ENCODE results near the gene MS4A18.

Gene MS4A18

GRCh38 chr11:60777572-60777971 is 53.1 kb downstream of the MS4A18 start:
- Histone ChIP-seq H3K27me3 (ENCODE audit: insufficient read depth, low read length) (no peaks in the 10 kb centered on the region), H3K4me1 (ENCODE audit: insufficient read depth, low read length) (no peaks in the 10 kb centered on the region), H3K27ac (ENCODE audit: low read depth, low read length) (no peak overlapping the region), H3K9me3 (ENCODE audit: insufficient read depth, low read depth, low read length) (no peaks in the 10 kb centered on the region), H3K36me3 (ENCODE audit: insufficient read depth, low read length) (no peaks in the 10 kb centered on the region), H3K4me3 (ENCODE audit: low read length) (no peak overlapping the region), H3K9ac (ENCODE audit: low read depth, low read length) (no peak overlapping the region)
- 79% methylated on average over 2 of the region's 2 CpGs for WGBS

- Histone ChIP-seq H3K9ac (ENCODE audit: low read depth, low read length) (no peak overlapping the region), H3K9me3 (ENCODE audit: insufficient read depth, low read depth, low read length) (no peaks in the 10 kb centered on the region), H3K27ac (ENCODE audit: low read depth, low read length) (no peak overlapping the region), H3K4me1 (ENCODE audit: insufficient read depth, low read length) (no peaks in the 10 kb centered on the region), H3K36me3 (ENCODE audit: insufficient read depth, low read length) (no peaks in the 10 kb centered on the region), H3K27me3 (ENCODE audit: insufficient read depth, low read length) (no peaks in the 10 kb centered on the region), H3K4me3 (ENCODE audit: low read length) (no peak overlapping the region)
- WGBS: 88% methylated on average over 2 of the region's 2 CpGs
Measured at GRCh38 chr11:60780065-60780464, 55.5 kb downstream of the MS4A18 start.

GRCh38 chr11:60780774-60781173 is 56.3 kb downstream of the MS4A18 start:
- Histone ChIP-seq H3K27ac (ENCODE audit: low read depth, low read length) (no peak overlapping the region), H3K27me3 (ENCODE audit: insufficient read depth, low read length) (no peaks in the 10 kb centered on the region), H3K4me1 (ENCODE audit: insufficient read depth, low read length) (no peaks in the 10 kb centered on the region), H3K36me3 (ENCODE audit: insufficient read depth, low read length) (no peaks in the 10 kb centered on the region), H3K9ac (ENCODE audit: low read depth, low read length) (no peak overlapping the region), H3K9me3 (ENCODE audit: insufficient read depth, low read depth, low read length) (no peaks in the 10 kb centered on the region), H3K4me3 (ENCODE audit: low read length) (no peak overlapping the region)

- Histone ChIP-seq H3K9me3 (ENCODE audit: insufficient read depth, low read depth, low read length) (no peaks in the 10 kb centered on the region), H3K36me3 (ENCODE audit: insufficient read depth, low read length) (no peaks in the 10 kb centered on the region), H3K27ac (ENCODE audit: low read depth, low read length) (no peak overlapping the region), H3K4me1 (ENCODE audit: insufficient read depth, low read length) (no peaks in the 10 kb centered on the region), H3K4me3 (ENCODE audit: low read length) (no peak overlapping the region), H3K27me3 (ENCODE audit: insufficient read depth, low read length) (no peaks in the 10 kb centered on the region), H3K9ac (ENCODE audit: low read depth, low read length) (no peak overlapping the region)
- WGBS: 85% methylated on average over 7 of the region's 7 CpGs
Measured at GRCh38 chr11:60781286-60781980, 56.9 kb downstream of the MS4A18 start.

- Histone ChIP-seq H3K9ac (ENCODE audit: low read depth, low read length) (no peak overlapping the region), H3K27me3 (ENCODE audit: insufficient read depth, low read length) (no peaks in the 10 kb centered on the region), H3K27ac (ENCODE audit: low read depth, low read length) (no peak overlapping the region), H3K4me3 (ENCODE audit: low read length) (no peak overlapping the region), H3K4me1 (ENCODE audit: insufficient read depth, low read length) (no peaks in the 10 kb centered on the region), H3K36me3 (ENCODE audit: insufficient read depth, low read length) (no peaks in the 10 kb centered on the region), H3K9me3 (ENCODE audit: insufficient read depth, low read depth, low read length) (no peaks in the 10 kb centered on the region)
- 94% methylated on average over 4 of the region's 4 CpGs for WGBS
Measured at GRCh38 chr11:60781981-60782316, 57.4 kb downstream of the MS4A18 start.

- no peaks in the 10 kb centered on the region for H3K27me3 ChIP-seq (ENCODE audit: insufficient read depth, low read length)
- no peaks in the 10 kb centered on the region for H3K36me3 ChIP-seq (ENCODE audit: insufficient read depth, low read length)
- H3K4me1 ChIP-seq (ENCODE audit: insufficient read depth, low read length): no peaks in the 10 kb centered on the region
- H3K27ac ChIP-seq (ENCODE audit: low read depth, low read length): no peak overlapping the region
- H3K9ac ChIP-seq (ENCODE audit: low read depth, low read length): no peak overlapping the region
- no peaks in the 10 kb centered on the region for H3K9me3 ChIP-seq (ENCODE audit: insufficient read depth, low read depth, low read length)
- 86% methylated on average over 12 of the region's 12 CpGs for WGBS
- H3K4me3 ChIP-seq (ENCODE audit: low read length): no peak overlapping the region
Measured at GRCh38 chr11:60782393-60783140, 58.0 kb downstream of the MS4A18 start.

- no peaks in the 10 kb centered on the region for H3K9me3 ChIP-seq (ENCODE audit: insufficient read depth, low read depth, low read length)
- no peaks in the 10 kb centered on the region for H3K36me3 ChIP-seq (ENCODE audit: insufficient read depth, low read length)
- 90% methylated on average over 8 of the region's 8 CpGs for WGBS
- H3K27ac ChIP-seq (ENCODE audit: low read depth, low read length): no peak overlapping the region
- H3K4me1 ChIP-seq (ENCODE audit: insufficient read depth, low read length): no peaks in the 10 kb centered on the region
- no peak overlapping the region for H3K9ac ChIP-seq (ENCODE audit: low read depth, low read length)
- H3K27me3 ChIP-seq (ENCODE audit: insufficient read depth, low read length): no peaks in the 10 kb centered on the region
- H3K4me3 ChIP-seq (ENCODE audit: low read length): no peak overlapping the region
Measured at GRCh38 chr11:60783141-60783484, 58.6 kb downstream of the MS4A18 start.

- H3K36me3 ChIP-seq (ENCODE audit: insufficient read depth, low read length): no peaks in the 10 kb centered on the region
- no peaks in the 10 kb centered on the region for H3K27me3 ChIP-seq (ENCODE audit: insufficient read depth, low read length)
- H3K27ac ChIP-seq (ENCODE audit: low read depth, low read length): no peak overlapping the region
- no peaks in the 10 kb centered on the region for H3K4me1 ChIP-seq (ENCODE audit: insufficient read depth, low read length)
- H3K4me3 ChIP-seq (ENCODE audit: low read length): no peak overlapping the region
- no peak overlapping the region for H3K9ac ChIP-seq (ENCODE audit: low read depth, low read length)
- WGBS: 90% methylated on average over 7 of the region's 7 CpGs
- H3K9me3 ChIP-seq (ENCODE audit: insufficient read depth, low read depth, low read length): no peaks in the 10 kb centered on the region
Measured at GRCh38 chr11:60783911-60784310, 59.4 kb downstream of the MS4A18 start.

- no peaks in the 10 kb centered on the region for H3K36me3 ChIP-seq (ENCODE audit: insufficient read depth, low read length)
- H3K27ac ChIP-seq (ENCODE audit: low read depth, low read length): no peak within 1 kb of the TSS
- H3K9ac ChIP-seq (ENCODE audit: low read depth, low read length): no peak within 1 kb of the TSS
- H3K4me3 ChIP-seq (ENCODE audit: low read length): no peak within 1 kb of the TSS
- 88% methylated on average over 9 of the region's 9 CpGs for WGBS
- no peaks in the 10 kb centered on the region for H3K9me3 ChIP-seq (ENCODE audit: insufficient read depth, low read depth, low read length)
- H3K27me3 ChIP-seq (ENCODE audit: insufficient read depth, low read length): no peaks in the 10 kb centered on the region
- no peaks in the 10 kb centered on the region for H3K4me1 ChIP-seq (ENCODE audit: insufficient read depth, low read length)
Measured at GRCh38 chr11:60785136-60785535, 60.6 kb downstream of the MS4A18 start, which contains the start of gene MS4A10. Gene MS4A10 (plus strand): TSS chr11:60785333. CDS start chr11:60790336, 5,003 bp downstream.

- WGBS: 79% methylated on average over 8 of the region's 8 CpGs
- Histone ChIP-seq H3K36me3 (ENCODE audit: insufficient read depth, low read length) (no peaks in the 10 kb centered on the region), H3K4me3 (ENCODE audit: low read length) (no peak overlapping the region), H3K9ac (ENCODE audit: low read depth, low read length) (no peak overlapping the region), H3K4me1 (ENCODE audit: insufficient read depth, low read length) (no peaks in the 10 kb centered on the region), H3K27me3 (ENCODE audit: insufficient read depth, low read length) (no peaks in the 10 kb centered on the region), H3K27ac (ENCODE audit: low read depth, low read length) (no peak overlapping the region), H3K9me3 (ENCODE audit: insufficient read depth, low read depth, low read length) (peaks cover 1% of the 10 kb centered on the region; the same call in 1 of the 2 replicates)
Measured at GRCh38 chr11:60785806-60786361, 61.4 kb downstream of the MS4A18 start.

GRCh38 chr11:60786811-60787567 is 62.5 kb downstream of the MS4A18 start:
- H3K4me3 ChIP-seq (ENCODE audit: low read length): no peak overlapping the region
- no peaks in the 10 kb centered on the region for H3K4me1 ChIP-seq (ENCODE audit: insufficient read depth, low read length)
- no peaks in the 10 kb centered on the region for H3K27me3 ChIP-seq (ENCODE audit: insufficient read depth, low read length)
- WGBS: 95% methylated on average over 12 of the region's 15 CpGs
- H3K9ac ChIP-seq (ENCODE audit: low read depth, low read length): no peak overlapping the region
- H3K9me3 ChIP-seq (ENCODE audit: insufficient read depth, low read depth, low read length): peaks cover 12% of the 10 kb centered on the region
- H3K36me3 ChIP-seq (ENCODE audit: insufficient read depth, low read length): no peaks in the 10 kb centered on the region
- no peak overlapping the region for H3K27ac ChIP-seq (ENCODE audit: low read depth, low read length)

Data from HUES64 (cell line).